Stimulated activated CD4-positive, alpha-beta T cell treated with anti-CD3 and anti-CD28 coated beads, Interleukin-4, amount 100 ng/mL, for 4 hours (primary cell): ENCODE results near the gene DBET.
"Not testable (repeated sequence)": the region's sequence is repeated elsewhere in the genome, so short reads cannot be mapped to it uniquely, and the experiment has no call there.

Experiments
- DNase-seq, 2 experiments: peaks; one replicate each; pipeline ENCODE4 v3.0.0-alpha.2; 2020

The DBET gene

GRCh38 chr4:190064342-190064741, at the start of gene DBET:
DBET (plus strand) TSS chr4:190064502.
- DNase-seq, result not testable (repeated sequence)

- no peak for DNase-seq
These were observed 49.3 kb upstream of the DBET start for GRCh38 chr4:190014771-190015537.

- no peak for DNase-seq
These were observed 48.5 kb upstream of the DBET start for GRCh38 chr4:190015538-190016368.

GRCh38 chr4:190016369-190017289, 47.7 kb upstream of the DBET start:
- DNase-seq, result no peak

- no peak for DNase-seq
These were observed 46.7 kb upstream of the DBET start for GRCh38 chr4:190017357-190018200.

- DNase-seq, result no peak
These were observed 45.9 kb upstream of the DBET start for GRCh38 chr4:190018201-190018920.

GRCh38 chr4:190019023-190019858, 45.1 kb upstream of the DBET start:
- no peak for DNase-seq

- not testable (repeated sequence) for DNase-seq
These were observed 44.3 kb upstream of the DBET start for GRCh38 chr4:190019859-190020463.

- peak in 1 of 2 experiments; percentile 15 for DNase-seq
These were observed 43.2 kb upstream of the DBET start for GRCh38 chr4:190020790-190021717.

GRCh38 chr4:190021973-190022372, 42.3 kb upstream of the DBET start:
- DNase-seq, result not testable (repeated sequence)

- not testable (repeated sequence) for DNase-seq
These were observed 41.6 kb upstream of the DBET start for GRCh38 chr4:190022614-190023281.

- DNase-seq, result not testable (repeated sequence)
These were observed 37.1 kb upstream of the DBET start, which contains the start of gene FRG2 for GRCh38 chr4:190027156-190027555. FRG2 (minus strand) TSS chr4:190027256; CDS start chr4:190027204, 52 bp downstream.

GRCh38 chr4:190031264-190031663, 33.0 kb upstream of the DBET start:
- not testable (repeated sequence) for DNase-seq

- DNase-seq, result not testable (repeated sequence)
These were observed 26.5 kb upstream of the DBET start for GRCh38 chr4:190037704-190038388.

GRCh38 chr4:190040873-190041272, 23.4 kb upstream of the DBET start:
- DNase-seq, result not testable (repeated sequence)

GRCh38 chr4:190047627-190048026, 16.7 kb upstream of the DBET start:
- DNase-seq, result not testable (repeated sequence)
